HG03045 (cell line): Measurements from ENCODE around the gene EVA1C.
"Not testable (repeated sequence)": the region's sequence is repeated elsewhere in the genome, so short reads cannot be mapped to it uniquely, and the experiment has no call there.

Source experiments
- ATAC-seq: cut with Tn5 transposase; IDR thresholded peaks from one replicate; pipeline ENCODE4 v1.9.1; 2021; ENCODE audit warnings: mild to moderate bottlenecking, moderate library complexity; ENCODE audit not compliant: unreplicated experiment

The EVA1C gene

GRCh38 chr21:32390537-32391224 lies 21.8 kb upstream of the EVA1C start:
- not testable (repeated sequence) for ATAC-seq

GRCh38 chr21:32391755-32392154 lies 20.8 kb upstream of the EVA1C start:
- no peak for ATAC-seq

GRCh38 chr21:32392299-32392879 lies 20.1 kb upstream of the EVA1C start:
- ATAC-seq = peak; percentile 41

GRCh38 chr21:32392880-32393676 lies 19.4 kb upstream of the EVA1C start, which contains the start of gene URB1:
TSS of gene URB1 (minus strand) at chr21:32393012. CDS start at chr21:32392910, 102 bp downstream.
- ATAC-seq = peak; percentile 95

- no peak for ATAC-seq
Observed at GRCh38 chr21:32393677-32394001, 18.9 kb upstream of the EVA1C start.

- no peak for ATAC-seq
Observed at GRCh38 chr21:32403201-32403777, 9.2 kb upstream of the EVA1C start.

GRCh38 chr21:32406405-32406804 lies 6.1 kb upstream of the EVA1C start:
- no peak for ATAC-seq

GRCh38 chr21:32410291-32410690 lies 2.2 kb upstream of the EVA1C start:
- no peak for ATAC-seq

- no peak for ATAC-seq
Observed at GRCh38 chr21:32410916-32411315, 1.6 kb upstream of the EVA1C start.

- no peak for ATAC-seq
Observed at GRCh38 chr21:32411350-32412161, 950 bp upstream of the EVA1C start.

GRCh38 chr21:32413015-32413504 lies 554 bp downstream of the EVA1C start:
- ATAC-seq = no peak

GRCh38 chr21:32413697-32414578 lies 1.4 kb downstream of the EVA1C start:
- no peak for ATAC-seq

- no peak for ATAC-seq
Observed at GRCh38 chr21:32414579-32415358, 2.3 kb downstream of the EVA1C start.

GRCh38 chr21:32415451-32416398 lies 3.2 kb downstream of the EVA1C start:
- ATAC-seq = no peak

- no peak for ATAC-seq
Observed at GRCh38 chr21:32418146-32418545, 5.6 kb downstream of the EVA1C start.

GRCh38 chr21:32422064-32422463 lies 9.6 kb downstream of the EVA1C start:
- ATAC-seq = no peak

- no peak for ATAC-seq
Observed at GRCh38 chr21:32423320-32424190, 11.0 kb downstream of the EVA1C start.
